Vagina (tissue), 2 donors: ENCODE data around the gene DIAPH3. TPM values are rescaled to one million over a fixed set of nuclear protein-coding genes. Genes with fewer than 3 reads are reported as not detected.

ENCODE experiments used
- DNase-seq, 2 donors: peaks; one replicate each; pipeline ENCODE4 v3.0.0-alpha.2; 2017; ENCODE audit errors: extremely low spot score in 2 of 2
- H3K27ac ChIP-seq: fragments of 200-600 bp; sonication (generic); one replicate; pipeline ENCODE4 v1.5.1; 2019
- H3K27me3 ChIP-seq: fragments of 200-600 bp; sonication (generic); one replicate; pipeline ENCODE4 v1.5.1; 2019
- H3K36me3 ChIP-seq, 2 donors: fragments of 200-600 bp; sonication (generic); one replicate each; pipeline ENCODE4 v1.5.1; 2017 to 2019
- H3K4me1 ChIP-seq: fragments of 200-600 bp; sonication (generic); one replicate; pipeline ENCODE4 v1.5.1; 2019
- H3K4me3 ChIP-seq, 2 donors: fragments of 200-600 bp; sonication (generic); 1 replicate in 1 of 2; 2 replicates in 1 of 2; pipeline ENCODE4 v1.5.1; 2016 to 2019
- H3K9me3 ChIP-seq: fragments of 200-600 bp; sonication (generic); one replicate; pipeline ENCODE4 v1.5.1; 2019
- CTCF ChIP-seq, 3 experiments: fragments of 450-650 bp in 2 of 3; fragments of 200-600 bp in 1 of 3; sonication (generic) in 1 of 3; IDR thresholded peaks; one replicate each; pipeline ENCODE4 v1.5.1; 2017 to 2019; ENCODE audit warnings: antibody characterized with exemption in 3 of 3, mild to moderate bottlenecking in 2 of 3, moderate library complexity in 2 of 3
- POLR2A ChIP-seq, 2 donors: fragments of 450-650 bp; IDR thresholded peaks; one replicate each; pipeline ENCODE4 v1.6.1; 2017; ENCODE audit warnings: antibody characterized with exemption in 2 of 2, mild to moderate bottlenecking in 2 of 2, moderate library complexity in 2 of 2
- POLR2AphosphoS5 ChIP-seq, 2 donors: sonication (generic); formaldehyde crosslinking; IDR thresholded peaks; one replicate each; pipeline ENCODE4 v1.9.0; 2017; ENCODE audit warnings: antibody characterized with exemption in 2 of 2, mild to moderate bottlenecking in 2 of 2, low read depth in 1 of 2; ENCODE audit not compliant: insufficient read depth in 1 of 2
- intact Hi-C: fragments of 100-400 bp; cut with DNase I; formaldehyde crosslinking; loops from one replicate; pipeline ENCODE4 v1.15.1; 2023
- total RNA-seq: library from RNA; depleted of rRNA; stranded (reverse); fragments of >200 nt; gene quantifications from one replicate; pipeline ENCODE4 v1.2.3, GENCODE V29; 2016

The DIAPH3 gene
- total RNA-seq, 1 donor from 2014 or later: 1.2 TPM

- Histone ChIP-seq H3K36me3 (no peaks in the 10 kb centered on the region), H3K27me3 (no peaks in the 10 kb centered on the region), H3K4me3 (no peak overlapping the region), H3K27ac (no peak overlapping the region), H3K9me3 (no peaks in the 10 kb centered on the region), H3K4me1 (no peaks in the 10 kb centered on the region)
- TF ChIP-seq POLR2A (IDR thresholded peaks at IDR 0.05) (no peak), POLR2AphosphoS5 (IDR thresholded peaks at IDR 0.05; ENCODE audit: insufficient read depth in 1 of 2, low read depth in 1 of 2) (no peak), CTCF (IDR thresholded peaks at IDR 0.05) (no peak)
- DNase-seq: no peak
- intact Hi-C loops: no loop called here
These were observed 373.1 kb downstream of the DIAPH3 start for GRCh38 chr13:59790626-59791025.

GRCh38 chr13:59789558-59789957 lies 374.2 kb downstream of the DIAPH3 start:
- TF ChIP-seq POLR2A (IDR thresholded peaks at IDR 0.05) (no peak), CTCF (IDR thresholded peaks at IDR 0.05) (no peak), POLR2AphosphoS5 (IDR thresholded peaks at IDR 0.05; ENCODE audit: insufficient read depth in 1 of 2, low read depth in 1 of 2) (no peak)

GRCh38 chr13:59787679-59788078 lies 376.0 kb downstream of the DIAPH3 start:
- no peaks in the 10 kb centered on the region for H3K4me1 ChIP-seq
- intact Hi-C loops: no loop called here
- H3K27me3 ChIP-seq: no peaks in the 10 kb centered on the region
- no peak overlapping the region for H3K27ac ChIP-seq
- no peak overlapping the region for H3K4me3 ChIP-seq
- no peaks in the 10 kb centered on the region for H3K36me3 ChIP-seq
- H3K9me3 ChIP-seq: no peaks in the 10 kb centered on the region
- TF ChIP-seq POLR2A (IDR thresholded peaks at IDR 0.05): no peak
- no peak for DNase-seq

More at GRCh38 chr13:59789558-59789957, 374.2 kb downstream of the DIAPH3 start:
- Histone ChIP-seq H3K36me3 (no peaks in the 10 kb centered on the region), H3K4me3 (no peak overlapping the region), H3K4me1 (no peaks in the 10 kb centered on the region), H3K27me3 (no peaks in the 10 kb centered on the region), H3K27ac (no peak overlapping the region), H3K9me3 (no peaks in the 10 kb centered on the region)
- intact Hi-C loops: no loop called here
- DNase-seq: no peak

- no peaks in the 10 kb centered on the region for H3K4me1 ChIP-seq
- H3K27ac ChIP-seq: no peak overlapping the region
- no peak overlapping the region for H3K4me3 ChIP-seq
- no peaks in the 10 kb centered on the region for H3K27me3 ChIP-seq
- TF ChIP-seq POLR2A (IDR thresholded peaks at IDR 0.05): no peak
- no peak for TF ChIP-seq POLR2AphosphoS5 (IDR thresholded peaks at IDR 0.05; ENCODE audit: insufficient read depth in 1 of 2, low read depth in 1 of 2)
- TF ChIP-seq CTCF (IDR thresholded peaks at IDR 0.05): no peak
- intact Hi-C loops: no loop called here
- DNase-seq: no peak
- H3K36me3 ChIP-seq: no peaks in the 10 kb centered on the region
- no peaks in the 10 kb centered on the region for H3K9me3 ChIP-seq
These were observed 381.0 kb downstream of the DIAPH3 start for GRCh38 chr13:59782696-59783095.

- intact Hi-C loops: no loop called here
- H3K4me1 ChIP-seq: no peaks in the 10 kb centered on the region
- no peak for DNase-seq
These were observed 383.7 kb downstream of the DIAPH3 start for GRCh38 chr13:59780058-59780457.

More at GRCh38 chr13:59780058-59780457, 383.7 kb downstream of the DIAPH3 start:
- no peaks in the 10 kb centered on the region for H3K27me3 ChIP-seq
- H3K9me3 ChIP-seq: no peaks in the 10 kb centered on the region
- H3K27ac ChIP-seq: no peak overlapping the region
- no peak for TF ChIP-seq POLR2AphosphoS5 (IDR thresholded peaks at IDR 0.05; ENCODE audit: insufficient read depth in 1 of 2, low read depth in 1 of 2)
- TF ChIP-seq CTCF (IDR thresholded peaks at IDR 0.05): no peak
- no peak for TF ChIP-seq POLR2A (IDR thresholded peaks at IDR 0.05)
- H3K36me3 ChIP-seq: no peaks in the 10 kb centered on the region
- H3K4me3 ChIP-seq: no peak overlapping the region
